Activated T-cell treated with anti-CD3 and anti-CD28 coated beads, Interleukin-2, amount 50 U/mL, for 24 hours (primary cell): ENCODE measurements around the gene PCDHGA8.
A peak's percentile ranks its signal among the peaks of the same experiment; 100 is the strongest.
"Not testable (repeated sequence)": the region's sequence is repeated elsewhere in the genome, so short reads cannot be mapped to it uniquely, and the experiment has no call there.

ENCODE experiments used
- DNase-seq: peaks from one replicate; pipeline ENCODE4 v3.0.0-alpha.2; 2020
- H3K27ac Mint-ChIP-seq: 2 replicates; pipeline ENCODE4 v1.8.0; 2020; ENCODE audit warnings: mild to moderate bottlenecking, mixed read lengths
- H3K27me3 Mint-ChIP-seq: 2 replicates; pipeline ENCODE4 v1.8.0; 2020; ENCODE audit warnings: mixed read lengths
- H3K36me3 Mint-ChIP-seq: 2 replicates; pipeline ENCODE4 v1.8.0; 2020; ENCODE audit warnings: low read depth, mixed read lengths
- H3K4me1 Mint-ChIP-seq: 2 replicates; pipeline ENCODE4 v1.8.0; 2020; ENCODE audit warnings: low read depth, mixed read lengths
- H3K4me3 Mint-ChIP-seq: 2 replicates; pipeline ENCODE4 v1.8.0; 2020; ENCODE audit warnings: mild to moderate bottlenecking, moderate library complexity, mixed read lengths
- H3K9me3 Mint-ChIP-seq: 2 replicates; pipeline ENCODE4 v1.8.0; 2020; ENCODE audit warnings: mixed read lengths

Gene PCDHGA8

DNA sequence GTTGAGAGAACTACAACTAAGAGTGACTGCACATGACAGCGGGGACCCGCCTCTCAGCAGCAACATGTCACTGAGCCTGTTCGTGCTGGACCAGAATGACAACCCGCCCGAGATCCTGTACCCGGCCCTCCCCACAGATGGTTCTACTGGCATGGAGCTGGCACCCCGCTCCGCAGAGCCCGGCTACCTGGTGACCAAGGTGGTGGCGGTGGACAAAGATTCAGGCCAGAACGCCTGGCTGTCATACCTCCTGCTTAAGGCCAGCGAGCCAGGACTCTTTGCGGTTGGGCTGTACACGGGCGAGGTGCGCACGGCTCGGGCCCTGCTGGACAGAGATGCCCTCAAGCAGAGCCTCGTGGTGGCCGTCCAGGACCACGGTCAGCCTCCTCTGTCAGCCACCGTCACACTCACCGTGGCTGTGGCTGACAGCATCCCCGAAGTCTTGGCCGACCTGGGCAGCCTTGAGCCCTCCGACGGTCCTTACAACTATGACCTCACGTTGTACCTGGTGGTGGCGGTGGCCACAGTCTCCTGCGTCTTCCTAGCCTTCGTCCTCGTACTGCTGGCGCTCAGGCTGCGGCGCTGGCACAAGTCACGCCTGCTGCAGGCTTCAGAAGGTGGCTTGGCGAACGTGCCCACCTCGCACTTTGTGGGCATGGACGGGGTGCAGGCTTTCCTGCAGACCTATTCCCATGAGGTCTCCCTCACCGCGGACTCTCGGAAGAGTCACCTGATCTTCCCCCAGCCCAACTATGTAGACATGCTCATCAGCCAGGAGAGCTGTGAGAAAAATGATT, 7.8 kb upstream of the PCDHGA8 start:
- H3K27ac Mint-ChIP-seq: no peak overlapping the region
- H3K9me3 Mint-ChIP-seq: peaks cover 46% of the 10 kb centered on the region
- peaks cover 88% of the 10 kb centered on the region for H3K27me3 Mint-ChIP-seq
- H3K4me1 Mint-ChIP-seq: no peaks in the 10 kb centered on the region
- H3K36me3 Mint-ChIP-seq: peaks cover 13% of the 10 kb centered on the region
- H3K4me3 Mint-ChIP-seq: no peak overlapping the region
- no peak for DNase-seq

DNA sequence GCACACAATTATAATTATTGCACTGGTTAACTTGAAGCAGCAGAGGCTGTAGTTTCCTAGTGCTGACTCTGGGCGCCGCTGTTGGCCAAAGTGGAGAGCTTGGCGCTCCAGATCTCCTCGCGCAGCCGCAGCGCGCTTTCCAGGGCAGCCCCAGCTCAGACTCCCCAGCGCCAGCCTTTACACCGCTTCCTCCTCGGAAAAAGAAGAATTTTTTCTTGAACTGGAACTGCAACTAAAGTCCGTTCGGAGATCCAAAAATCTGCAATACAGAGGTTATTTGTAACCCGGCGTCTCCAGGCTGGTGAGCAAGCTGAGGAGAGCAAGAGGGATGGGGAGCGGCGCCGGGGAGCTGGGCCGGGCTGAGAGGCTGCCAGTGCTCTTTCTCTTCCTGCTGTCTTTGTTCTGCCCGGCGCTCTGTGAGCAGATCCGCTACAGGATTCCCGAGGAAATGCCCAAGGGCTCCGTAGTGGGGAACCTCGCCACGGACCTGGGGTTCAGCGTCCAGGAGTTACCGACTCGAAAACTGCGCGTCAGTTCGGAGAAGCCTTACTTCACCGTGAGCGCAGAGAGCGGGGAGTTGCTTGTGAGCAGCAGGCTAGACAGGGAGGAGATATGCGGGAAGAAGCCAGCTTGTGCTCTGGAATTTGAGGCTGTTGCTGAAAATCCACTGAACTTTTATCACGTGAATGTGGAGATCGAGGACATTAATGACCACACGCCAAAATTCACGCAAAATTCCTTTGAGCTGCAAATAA, 4.7 kb upstream of the PCDHGA8 start, which contains the start of gene PCDHGB4:
Gene PCDHGB4 (plus strand): TSS at position 142 of the 755 bp plus-strand sequence. CDS start 187 bp downstream, at position 329.
- Mint-ChIP-seq H3K36me3 (peaks cover 14% of the 10 kb centered on the region), H3K27me3 (peaks cover 89% of the 10 kb centered on the region), H3K4me3 (peak within 1 kb of the TSS; percentile 51), H3K9me3 (peaks cover 54% of the 10 kb centered on the region)
- DNase-seq, H3K4me1 Mint-ChIP-seq, H3K27ac Mint-ChIP-seq: not testable (repeated sequence)

DNA sequence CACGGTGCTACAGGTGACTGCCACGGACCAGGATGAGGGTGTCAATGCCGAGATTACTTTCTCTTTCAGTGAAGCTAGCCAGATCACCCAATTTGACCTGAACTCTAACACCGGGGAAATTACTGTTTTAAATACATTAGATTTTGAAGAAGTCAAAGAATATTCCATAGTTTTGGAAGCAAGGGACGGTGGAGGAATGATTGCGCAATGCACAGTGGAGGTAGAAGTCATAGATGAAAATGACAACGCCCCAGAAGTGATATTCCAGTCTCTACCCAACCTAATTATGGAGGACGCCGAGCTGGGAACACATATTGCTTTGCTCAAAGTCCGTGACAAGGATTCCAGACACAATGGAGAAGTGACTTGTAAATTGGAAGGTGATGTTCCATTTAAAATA, 3.8 kb upstream of the PCDHGA8 start:
- H3K4me3 Mint-ChIP-seq: no peak overlapping the region
- peaks cover 16% of the 10 kb centered on the region for H3K36me3 Mint-ChIP-seq
- H3K27me3 Mint-ChIP-seq: peaks cover 89% of the 10 kb centered on the region
- H3K9me3 Mint-ChIP-seq: peaks cover 56% of the 10 kb centered on the region
- H3K27ac Mint-ChIP-seq: no peak overlapping the region
- peaks cover 2% of the 10 kb centered on the region for H3K4me1 Mint-ChIP-seq
- DNase-seq: no peak

DNA sequence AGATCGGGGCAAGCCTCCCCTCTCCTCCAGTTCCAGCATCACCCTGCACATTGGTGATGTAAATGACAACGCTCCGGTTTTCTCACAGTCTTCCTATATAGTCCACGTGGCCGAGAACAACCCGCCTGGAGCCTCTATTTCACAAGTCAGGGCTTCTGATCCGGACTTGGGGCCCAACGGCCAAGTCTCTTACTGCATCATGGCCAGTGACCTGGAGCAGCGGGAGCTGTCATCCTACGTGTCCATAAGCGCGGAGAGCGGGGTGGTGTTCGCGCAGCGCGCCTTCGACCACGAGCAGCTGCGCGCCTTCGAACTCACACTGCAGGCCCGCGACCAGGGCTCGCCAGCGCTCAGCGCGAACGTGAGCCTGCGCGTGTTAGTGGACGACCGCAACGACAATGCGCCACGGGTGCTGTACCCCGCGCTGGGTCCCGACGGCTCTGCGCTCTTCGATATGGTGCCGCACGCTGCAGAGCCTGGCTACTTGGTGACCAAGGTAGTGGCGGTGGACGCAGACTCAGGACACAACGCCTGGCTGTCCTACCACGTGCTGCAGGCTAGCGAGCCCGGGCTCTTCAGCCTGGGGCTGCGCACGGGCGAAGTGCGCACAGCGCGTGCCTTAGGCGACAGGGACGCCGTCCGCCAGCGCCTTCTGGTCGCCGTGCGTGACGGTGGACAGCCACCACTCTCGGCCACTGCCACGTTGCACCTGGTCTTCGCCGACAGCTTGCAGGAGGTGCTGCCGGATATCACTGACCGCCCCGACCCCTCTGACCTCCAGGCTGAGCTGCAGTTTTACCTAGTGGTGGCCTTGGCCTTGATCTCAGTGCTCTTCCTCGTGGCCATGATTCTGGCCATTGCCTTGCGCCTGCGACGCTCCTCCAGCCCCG, 3.0 kb upstream of the PCDHGA8 start:
- H3K27ac Mint-ChIP-seq: no peak overlapping the region
- H3K36me3 Mint-ChIP-seq: peaks cover 18% of the 10 kb centered on the region
- DNase-seq: no peak
- H3K9me3 Mint-ChIP-seq: peaks cover 57% of the 10 kb centered on the region
- H3K4me1 Mint-ChIP-seq: peaks cover 2% of the 10 kb centered on the region
- no peak overlapping the region for H3K4me3 Mint-ChIP-seq
- peaks cover 89% of the 10 kb centered on the region for H3K27me3 Mint-ChIP-seq

DNA sequence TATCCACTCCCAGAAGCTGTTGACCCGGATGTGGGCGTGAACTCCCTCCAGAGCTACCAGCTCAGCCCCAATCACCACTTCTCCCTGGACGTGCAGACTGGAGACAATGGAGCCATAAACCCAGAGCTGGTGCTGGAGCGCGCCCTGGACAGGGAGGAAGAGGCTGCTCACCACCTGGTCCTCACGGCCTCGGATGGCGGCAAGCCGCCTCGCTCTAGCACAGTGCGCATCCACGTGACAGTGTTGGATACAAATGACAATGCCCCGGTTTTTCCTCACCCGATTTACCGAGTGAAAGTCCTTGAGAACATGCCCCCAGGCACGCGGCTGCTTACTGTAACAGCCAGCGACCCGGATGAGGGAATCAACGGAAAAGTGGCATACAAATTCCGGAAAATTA, 834 bp downstream of the PCDHGA8 start:
- Mint-ChIP-seq H3K4me3 (no peak overlapping the region), H3K27ac (no peak overlapping the region), H3K36me3 (peaks cover 21% of the 10 kb centered on the region), H3K4me1 (peaks cover 2% of the 10 kb centered on the region), H3K27me3 (peaks cover 85% of the 10 kb centered on the region), H3K9me3 (peaks cover 45% of the 10 kb centered on the region)
- DNase-seq: no peak

DNA sequence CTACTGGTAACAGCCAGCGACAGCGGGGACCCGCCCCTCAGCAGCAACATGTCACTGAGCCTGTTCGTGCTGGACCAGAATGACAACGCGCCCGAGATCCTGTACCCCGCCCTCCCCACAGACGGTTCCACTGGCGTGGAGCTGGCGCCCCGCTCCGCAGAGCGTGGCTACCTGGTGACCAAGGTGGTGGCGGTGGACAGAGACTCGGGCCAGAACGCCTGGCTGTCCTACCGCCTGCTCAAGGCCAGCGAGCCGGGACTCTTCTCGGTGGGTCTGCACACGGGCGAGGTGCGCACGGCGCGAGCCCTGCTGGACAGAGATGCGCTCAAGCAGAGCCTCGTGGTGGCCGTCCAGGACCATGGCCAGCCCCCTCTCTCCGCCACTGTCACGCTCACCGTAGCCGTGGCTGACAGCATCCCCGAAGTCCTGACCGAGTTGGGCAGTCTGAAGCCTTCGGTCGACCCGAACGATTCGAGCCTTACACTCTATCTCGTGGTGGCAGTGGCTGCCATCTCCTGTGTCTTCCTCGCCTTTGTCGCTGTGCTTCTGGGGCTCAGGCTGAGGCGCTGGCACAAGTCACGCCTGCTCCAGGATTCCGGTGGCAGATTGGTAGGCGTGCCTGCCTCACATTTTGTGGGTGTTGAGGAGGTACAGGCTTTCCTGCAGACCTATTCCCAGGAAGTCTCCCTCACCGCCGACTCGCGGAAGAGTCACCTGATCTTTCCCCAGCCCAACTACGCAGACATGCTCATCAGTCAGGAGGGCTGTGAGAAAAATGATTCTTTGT, 2.2 kb downstream of the PCDHGA8 start:
- H3K4me3 Mint-ChIP-seq: not testable (repeated sequence)

DNA sequence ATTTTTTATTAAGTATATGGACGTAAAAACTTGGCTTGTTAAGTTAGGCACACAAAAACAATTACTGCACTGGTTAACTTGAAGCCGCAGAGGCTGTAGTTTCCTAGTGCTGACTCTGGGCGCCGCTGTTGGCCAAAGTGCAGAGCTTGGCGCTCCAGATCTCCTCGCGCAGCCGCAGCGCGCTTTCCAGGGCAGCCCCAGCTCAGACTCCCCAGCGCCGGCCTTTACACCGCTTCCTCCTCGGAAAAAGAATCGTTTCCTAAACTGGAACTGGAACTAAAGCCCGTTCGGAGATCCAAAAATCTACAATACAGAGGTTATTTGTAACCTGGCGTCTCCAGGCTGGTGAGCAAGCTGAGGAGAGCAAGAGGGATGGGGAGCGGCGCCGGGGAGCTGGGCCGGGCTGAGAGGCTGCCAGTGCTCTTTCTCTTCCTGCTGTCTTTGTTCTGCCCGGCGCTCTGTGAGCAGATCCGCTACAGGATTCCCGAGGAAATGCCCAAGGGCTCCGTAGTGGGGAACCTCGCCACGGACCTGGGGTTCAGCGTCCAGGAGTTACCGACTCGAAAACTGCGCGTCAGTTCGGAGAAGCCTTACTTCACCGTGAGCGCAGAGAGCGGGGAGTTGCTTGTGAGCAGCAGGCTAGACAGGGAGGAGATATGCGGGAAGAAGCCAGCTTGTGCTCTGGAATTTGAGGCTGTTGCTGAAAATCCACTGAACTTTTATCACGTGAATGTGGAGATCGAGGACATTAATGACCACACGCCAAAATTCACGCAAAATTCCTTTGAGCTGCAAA, 5.5 kb downstream of the PCDHGA8 start, which contains the start of gene PCDHGB5:
Gene PCDHGB5 (plus strand): TSS at position 192 of the 796 bp plus-strand sequence. CDS start 181 bp downstream, at position 373.
- H3K9me3 Mint-ChIP-seq: peaks cover 35% of the 10 kb centered on the region
- DNase-seq: peak; percentile 52
- not testable (repeated sequence) for H3K27ac Mint-ChIP-seq, H3K4me1 Mint-ChIP-seq
- peak within 1 kb of the TSS; percentile 50 for H3K4me3 Mint-ChIP-seq
- H3K27me3 Mint-ChIP-seq: peaks cover 83% of the 10 kb centered on the region
- H3K36me3 Mint-ChIP-seq: peaks cover 21% of the 10 kb centered on the region

More for the DNA sequence above, 2.2 kb downstream of the PCDHGA8 start:
- peaks cover 23% of the 10 kb centered on the region for H3K36me3 Mint-ChIP-seq
- not testable (repeated sequence) for H3K27ac Mint-ChIP-seq, H3K4me1 Mint-ChIP-seq, DNase-seq
- peaks cover 43% of the 10 kb centered on the region for H3K9me3 Mint-ChIP-seq
- H3K27me3 Mint-ChIP-seq: peaks cover 85% of the 10 kb centered on the region

DNA sequence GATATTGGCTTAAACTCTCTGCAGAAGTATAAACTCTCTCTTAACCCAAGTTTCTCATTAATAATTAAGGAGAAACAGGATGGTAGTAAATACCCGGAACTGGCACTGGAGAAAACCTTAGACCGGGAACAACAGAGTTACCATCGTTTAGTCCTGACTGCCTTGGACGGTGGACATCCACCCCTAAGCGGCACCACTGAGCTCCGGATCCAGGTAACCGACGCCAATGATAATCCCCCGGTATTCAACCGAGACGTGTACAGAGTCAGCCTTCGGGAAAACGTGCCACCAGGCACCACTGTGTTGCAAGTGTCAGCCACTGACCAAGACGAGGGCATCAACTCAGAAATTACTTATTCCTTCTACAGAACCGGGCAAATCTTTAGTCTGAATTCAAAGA, 6.2 kb downstream of the PCDHGA8 start:
- H3K36me3 Mint-ChIP-seq: peaks cover 18% of the 10 kb centered on the region
- no peak overlapping the region for H3K27ac Mint-ChIP-seq
- H3K4me1 Mint-ChIP-seq: peaks cover 3% of the 10 kb centered on the region
- H3K9me3 Mint-ChIP-seq: peaks cover 31% of the 10 kb centered on the region
- H3K27me3 Mint-ChIP-seq: peaks cover 83% of the 10 kb centered on the region
- no peak for DNase-seq
- no peak overlapping the region for H3K4me3 Mint-ChIP-seq

DNA sequence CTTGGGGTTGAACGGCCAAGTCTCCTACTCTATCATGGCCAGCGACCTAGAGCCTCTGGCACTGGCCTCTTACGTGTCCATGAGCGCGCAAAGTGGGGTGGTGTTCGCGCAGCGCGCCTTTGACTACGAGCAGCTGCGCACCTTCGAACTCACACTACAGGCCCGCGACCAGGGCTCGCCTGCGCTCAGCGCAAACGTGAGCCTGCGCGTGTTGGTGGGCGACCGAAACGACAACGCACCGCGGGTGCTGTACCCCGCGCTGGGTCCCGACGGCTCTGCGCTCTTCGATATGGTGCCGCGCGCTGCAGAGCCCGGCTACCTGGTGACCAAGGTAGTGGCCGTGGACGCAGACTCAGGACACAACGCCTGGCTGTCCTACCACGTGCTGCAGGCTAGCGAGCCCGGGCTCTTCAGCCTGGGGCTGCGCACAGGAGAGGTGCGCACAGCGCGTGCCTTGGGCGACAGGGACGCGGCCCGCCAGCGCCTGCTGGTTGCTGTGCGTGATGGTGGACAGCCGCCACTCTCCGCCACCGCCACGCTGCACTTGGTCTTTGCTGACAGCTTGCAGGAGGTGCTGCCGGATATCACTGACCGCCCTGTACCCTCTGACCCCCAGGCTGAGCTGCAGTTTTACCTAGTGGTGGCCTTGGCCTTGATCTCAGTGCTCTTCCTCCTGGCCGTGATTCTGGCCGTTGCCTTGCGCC, 7.3 kb downstream of the PCDHGA8 start:
- H3K27me3 Mint-ChIP-seq: peaks cover 83% of the 10 kb centered on the region
- no peak overlapping the region for H3K4me3 Mint-ChIP-seq
- peaks cover 32% of the 10 kb centered on the region for H3K9me3 Mint-ChIP-seq
- no peak for DNase-seq
- peaks cover 3% of the 10 kb centered on the region for H3K4me1 Mint-ChIP-seq
- peaks cover 15% of the 10 kb centered on the region for H3K36me3 Mint-ChIP-seq
- no peak overlapping the region for H3K27ac Mint-ChIP-seq

DNA sequence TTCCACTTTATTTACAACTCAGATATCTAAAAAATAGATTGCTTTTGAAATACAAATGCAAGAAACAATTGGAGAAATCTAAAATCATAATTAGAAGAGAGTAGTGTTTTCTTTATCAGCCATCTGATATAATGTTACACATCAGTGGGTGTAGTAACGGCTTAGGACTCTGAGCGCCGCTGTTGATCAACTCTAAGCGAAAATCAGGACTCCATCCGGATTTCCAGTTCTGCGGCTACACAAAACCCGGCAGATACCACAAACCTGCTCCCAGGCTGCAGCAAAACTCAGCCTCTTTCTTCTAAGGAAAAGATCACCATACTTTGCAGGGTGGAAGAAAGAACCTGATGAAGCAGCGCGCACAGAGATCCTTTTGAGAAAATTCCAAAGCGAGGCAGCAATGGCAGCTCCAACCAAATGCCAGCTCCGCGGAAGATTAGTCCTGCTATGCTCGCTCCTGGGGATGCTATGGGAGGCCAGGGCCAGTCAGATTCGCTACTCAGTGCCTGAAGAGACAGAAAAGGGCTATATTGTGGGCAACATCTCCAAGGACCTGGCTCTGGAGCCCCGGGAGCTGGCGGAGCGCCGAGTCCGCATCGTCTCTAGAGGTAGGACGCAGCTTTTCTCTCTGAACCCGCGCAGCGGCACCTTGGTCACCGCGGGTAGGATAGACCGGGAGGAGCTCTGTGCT, 10.3 kb downstream of the PCDHGA8 start, which contains the start of gene PCDHGA9:
Gene PCDHGA9 (plus strand): TSS at position 226 of the 691 bp plus-strand sequence. CDS start 175 bp downstream, at position 401.
- peaks cover 80% of the 10 kb centered on the region for H3K27me3 Mint-ChIP-seq
- DNase-seq: no peak
- H3K27ac Mint-ChIP-seq: no peak within 1 kb of the TSS
- peaks cover 12% of the 10 kb centered on the region for H3K36me3 Mint-ChIP-seq
- H3K9me3 Mint-ChIP-seq: peaks cover 28% of the 10 kb centered on the region
- peaks cover 3% of the 10 kb centered on the region for H3K4me1 Mint-ChIP-seq
- H3K4me3 Mint-ChIP-seq: peak within 1 kb of the TSS; percentile 58

DNA sequence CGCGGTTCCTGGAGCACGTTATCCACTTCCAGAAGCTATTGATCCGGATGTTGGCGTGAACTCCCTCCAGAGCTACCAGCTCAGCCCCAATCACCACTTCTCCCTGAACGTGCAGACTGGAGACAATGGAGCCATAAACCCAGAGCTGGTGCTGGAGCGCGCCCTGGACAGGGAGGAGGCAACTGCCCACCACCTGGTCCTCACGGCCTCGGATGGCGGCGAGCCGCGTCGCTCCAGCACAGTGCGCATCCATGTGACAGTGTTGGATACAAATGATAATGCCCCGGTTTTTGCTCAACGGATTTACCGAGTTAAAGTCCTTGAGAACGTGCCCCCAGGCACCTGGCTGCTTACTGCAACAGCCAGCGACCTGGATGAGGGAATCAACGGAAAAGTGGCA, 11.0 kb downstream of the PCDHGA8 start:
- peaks cover 14% of the 10 kb centered on the region for H3K36me3 Mint-ChIP-seq
- peaks cover 3% of the 10 kb centered on the region for H3K4me1 Mint-ChIP-seq
- no peak overlapping the region for H3K27ac Mint-ChIP-seq
- H3K9me3 Mint-ChIP-seq: peaks cover 28% of the 10 kb centered on the region
- DNase-seq: no peak
- peaks cover 83% of the 10 kb centered on the region for H3K27me3 Mint-ChIP-seq
- no peak overlapping the region for H3K4me3 Mint-ChIP-seq
